Activated CD8-positive, alpha-beta memory T cell treated with anti-CD3 and anti-CD28 coated beads for 1 hour (primary cell): Measurements from ENCODE around the gene DOLPP1.

Experiments used
- DNase-seq, 2 donors: peaks; one replicate each; pipeline ENCODE4 v3.0.0-alpha.2; 2020; ENCODE audit warnings: low read depth in 1 of 2; ENCODE audit errors: extremely low read depth in 1 of 2

DOLPP1 gene

DNA sequence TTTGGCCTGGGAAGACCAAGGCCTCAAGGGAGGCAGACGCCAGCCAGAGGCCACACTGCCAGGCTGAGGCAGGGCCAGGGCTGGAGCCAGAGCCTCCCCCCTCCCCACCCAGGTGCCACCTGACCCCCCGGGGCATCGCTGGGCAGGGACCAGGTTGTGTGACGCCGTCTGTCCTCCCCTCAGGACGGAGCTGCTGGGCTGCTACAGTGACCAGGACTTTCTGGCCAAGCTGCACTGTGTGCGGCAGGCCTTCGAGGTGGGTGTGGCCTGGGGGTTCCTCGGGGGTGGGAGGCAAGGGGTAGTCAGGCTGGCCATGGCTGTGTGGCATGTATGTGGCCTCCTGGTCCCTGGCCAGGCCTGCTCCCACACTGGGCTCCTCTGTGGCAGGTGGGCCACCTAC lies 17.9 kb upstream of the DOLPP1 start:
- DNase-seq: no peak

- no peak for DNase-seq
These were observed 16.4 kb upstream of the DOLPP1 start for GRCh38 chr9:129064499-129064908.

DNA sequence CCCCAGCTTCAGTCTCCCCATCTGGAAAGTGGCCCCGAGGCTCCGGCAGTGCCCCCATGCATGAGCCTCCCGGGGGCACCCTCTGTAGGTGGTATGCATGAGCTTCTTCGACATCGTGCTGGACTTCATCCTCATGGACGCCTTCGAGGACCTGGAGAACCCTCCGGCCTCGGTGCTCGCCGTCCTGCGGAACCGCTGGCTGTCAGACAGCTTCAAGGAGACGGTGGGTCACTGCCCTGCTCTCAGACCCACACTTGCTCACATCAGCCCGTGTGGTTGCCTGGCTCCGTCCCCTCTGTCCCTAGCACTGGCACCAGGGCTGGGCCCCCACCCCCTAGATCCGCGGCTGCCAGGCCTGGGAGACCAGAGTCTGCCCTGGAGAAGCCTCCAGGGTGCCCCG lies 12.8 kb upstream of the DOLPP1 start:
- no peak for DNase-seq

GRCh38 chr9:129068990-129069861 lies 11.7 kb upstream of the DOLPP1 start:
- peak; percentile 19 to 38 for DNase-seq

- no peak for DNase-seq
These were observed 10.9 kb upstream of the DOLPP1 start for GRCh38 chr9:129069862-129070641.

- no peak for DNase-seq
These were observed 10.0 kb upstream of the DOLPP1 start for GRCh38 chr9:129070696-129071525.

GRCh38 chr9:129071526-129072126 lies 9.3 kb upstream of the DOLPP1 start:
- no peak for DNase-seq

- no peak for DNase-seq
These were observed 8.7 kb upstream of the DOLPP1 start for GRCh38 chr9:129072171-129072570.

DNA sequence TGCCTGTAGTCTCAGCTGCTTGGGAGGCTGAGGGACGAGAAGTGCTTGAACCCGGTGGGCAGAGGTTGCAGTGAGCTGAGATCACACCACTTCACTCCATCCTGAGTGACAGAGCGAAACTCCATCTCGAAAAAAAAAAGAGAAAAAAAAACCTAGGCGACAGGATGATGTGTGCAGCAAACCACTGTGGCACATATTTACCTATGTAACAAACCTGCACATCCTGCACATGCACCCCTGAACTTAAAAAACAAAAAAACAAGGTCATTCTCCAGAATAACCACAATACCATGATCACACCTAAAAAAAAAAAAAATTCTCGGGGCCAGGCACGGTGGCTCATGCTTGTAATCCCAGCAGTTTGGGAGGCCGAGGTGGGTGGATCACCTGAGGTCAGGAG lies 7.5 kb upstream of the DOLPP1 start:
- no peak for DNase-seq

DNA sequence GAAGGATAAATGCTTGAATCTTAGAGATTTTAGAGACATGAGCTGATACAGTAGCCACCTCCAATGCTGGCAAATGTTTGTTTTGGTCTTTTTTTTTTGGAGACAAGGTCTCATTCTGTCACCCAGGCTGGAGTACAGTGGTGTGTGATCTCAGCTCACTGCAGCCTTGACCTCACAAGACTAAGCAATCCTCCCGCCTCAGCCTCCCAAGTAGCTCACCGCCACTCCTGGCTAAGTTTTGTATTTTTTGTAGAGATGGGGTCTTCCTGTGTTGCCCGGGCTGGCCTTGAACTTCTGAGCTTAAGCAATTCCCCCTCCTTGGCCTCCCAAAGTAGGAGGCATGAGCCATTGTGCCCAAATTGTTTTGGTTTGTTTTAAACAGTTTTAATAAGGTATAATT lies 6.8 kb upstream of the DOLPP1 start:
- no peak for DNase-seq

GRCh38 chr9:129075996-129076639 lies 4.8 kb upstream of the DOLPP1 start:
- no peak for DNase-seq

GRCh38 chr9:129076640-129077037 lies 4.3 kb upstream of the DOLPP1 start:
- DNase-seq: no peak

DNA sequence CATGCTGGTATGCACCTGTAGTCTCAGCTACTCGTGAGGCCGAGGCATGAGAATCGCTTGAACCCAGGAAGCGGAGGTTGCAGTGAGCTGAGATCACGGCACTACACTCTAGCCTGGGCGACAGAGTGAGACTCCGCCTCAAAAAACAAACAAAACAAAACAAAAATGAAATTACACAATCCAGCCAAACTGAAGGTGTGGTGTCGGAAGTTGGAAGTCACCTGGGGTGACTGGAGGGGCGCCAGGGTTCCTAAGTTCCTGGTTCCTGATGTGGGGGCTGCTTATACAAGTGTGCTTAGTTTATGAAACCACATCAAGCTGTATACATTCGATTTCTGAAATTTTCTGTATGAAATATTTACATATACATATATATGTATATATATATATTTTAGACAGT lies 3.7 kb upstream of the DOLPP1 start:
- no peak for DNase-seq

- DNase-seq: no peak
These were observed 2.0 kb upstream of the DOLPP1 start for GRCh38 chr9:129078691-129079503.

DNA sequence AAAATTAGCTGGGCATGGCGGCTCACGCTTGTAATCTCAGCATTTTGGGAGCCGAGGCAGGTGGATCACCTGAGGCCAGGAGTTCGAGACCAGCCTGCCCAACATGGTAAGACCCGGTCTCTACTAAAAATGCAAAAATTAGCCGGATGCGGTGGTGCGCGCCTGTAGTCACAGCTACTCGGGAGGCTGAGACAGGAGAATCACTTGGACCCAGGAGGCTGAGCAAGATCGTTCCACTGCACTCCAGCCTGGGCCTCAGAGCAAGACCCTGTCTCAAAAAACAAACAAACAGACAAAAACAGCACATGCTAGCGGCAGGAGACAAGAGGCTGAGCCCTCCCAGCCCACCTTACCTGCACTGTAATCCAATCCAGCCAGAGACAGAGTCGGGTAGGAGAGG lies 1.1 kb upstream of the DOLPP1 start:
- DNase-seq: no peak

- no peak for DNase-seq
These were observed 662 bp upstream of the DOLPP1 start for GRCh38 chr9:129080298-129080600.

GRCh38 chr9:129081388-129081904 lies 535 bp downstream of the DOLPP1 start:
- DNase-seq: no peak

DNA sequence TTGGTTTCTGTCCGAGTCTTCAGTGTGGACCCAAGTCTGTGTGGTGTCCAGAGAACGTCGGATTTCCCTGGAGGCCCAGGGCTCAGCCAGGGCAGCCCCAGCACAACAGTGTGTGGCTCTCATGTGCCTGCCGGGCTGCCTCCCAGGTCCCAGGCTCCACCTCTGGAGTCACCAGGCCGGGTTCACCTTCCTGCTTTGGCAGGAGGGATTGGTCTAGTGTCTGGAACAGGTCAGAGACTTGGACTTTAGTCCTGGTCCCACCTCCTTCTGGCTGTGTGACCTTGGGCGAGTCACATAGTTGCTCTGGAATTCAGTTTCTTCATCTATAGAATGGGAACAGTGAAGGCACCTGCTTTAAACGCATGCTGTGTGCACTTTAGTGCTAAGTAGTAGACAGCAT lies 3.2 kb downstream of the DOLPP1 start:
- no peak for DNase-seq

- DNase-seq: no peak
These were observed 8.3 kb downstream of the DOLPP1 start for GRCh38 chr9:129089246-129089645.
